ENCODE measurements around the gene GLO1.

The GLO1 gene

GRCh38 chr6:38724343-38724742 is 21.4 kb upstream of the GLO1 start:
- Histone ChIP-seq H3K79me2 (ENCODE audit: low read length) (no peaks in the 10 kb centered on the region), H3K36me3 (replicated peaks; ENCODE audit: insufficient read depth, low read length) (no peaks in the 10 kb centered on the region), H4K20me1 (ENCODE audit: insufficient read depth, low read length) (no peaks in the 10 kb centered on the region), H3F3A (ENCODE audit: insufficient read depth, low read length) (0 out of 2 replicates have a peak, but pooled peaks cover 5% of the 10 kb centered on the region), H3K4me1 (ENCODE audit: low read length) (peaks cover 14% of the 10 kb centered on the region), H3K4me2 (ENCODE audit: low read depth, low read length) (no peak overlapping the region), H3K9ac (ENCODE audit: low read length) (no peak overlapping the region), H3K9me3 (replicated peaks; ENCODE audit: insufficient read depth, low read length) (no peaks in the 10 kb centered on the region), H3K4me3 (ENCODE audit: low read length) (no peak overlapping the region), H3K9me2 (replicated peaks; ENCODE audit: insufficient read depth, low read length) (no peaks in the 10 kb centered on the region), H2AFZ (ENCODE audit: low read length) (no peak overlapping the region), H3K27me3 (replicated peaks; ENCODE audit: insufficient read depth, low read length) (no peaks in the 10 kb centered on the region), H3K27ac (ENCODE audit: low read length) (no peak overlapping the region)
- DNase-seq = no peak
- TF ChIP-seq, protein P1, sequence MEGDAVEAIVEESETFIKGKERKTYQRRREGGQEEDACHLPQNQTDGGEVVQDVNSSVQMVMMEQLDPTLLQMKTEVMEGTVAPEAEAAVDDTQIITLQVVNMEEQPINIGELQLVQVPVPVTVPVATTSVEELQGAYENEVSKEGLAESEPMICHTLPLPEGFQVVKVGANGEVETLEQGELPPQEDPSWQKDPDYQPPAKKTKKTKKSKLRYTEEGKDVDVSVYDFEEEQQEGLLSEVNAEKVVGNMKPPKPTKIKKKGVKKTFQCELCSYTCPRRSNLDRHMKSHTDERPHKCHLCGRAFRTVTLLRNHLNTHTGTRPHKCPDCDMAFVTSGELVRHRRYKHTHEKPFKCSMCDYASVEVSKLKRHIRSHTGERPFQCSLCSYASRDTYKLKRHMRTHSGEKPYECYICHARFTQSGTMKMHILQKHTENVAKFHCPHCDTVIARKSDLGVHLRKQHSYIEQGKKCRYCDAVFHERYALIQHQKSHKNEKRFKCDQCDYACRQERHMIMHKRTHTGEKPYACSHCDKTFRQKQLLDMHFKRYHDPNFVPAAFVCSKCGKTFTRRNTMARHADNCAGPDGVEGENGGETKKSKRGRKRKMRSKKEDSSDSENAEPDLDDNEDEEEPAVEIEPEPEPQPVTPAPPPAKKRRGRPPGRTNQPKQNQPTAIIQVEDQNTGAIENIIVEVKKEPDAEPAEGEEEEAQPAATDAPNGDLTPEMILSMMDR (IDR thresholded peaks at IDR 0.05; ENCODE audit: low read length) = no peak
- TF ChIP-seq EZH2phosphoT487 (IDR thresholded peaks at IDR 0.05; ENCODE audit: low read length) = no peak
- no peak for TF ChIP-seq EZH2 (optimal IDR thresholded peaks at IDR 0.05; ENCODE audit: low read depth, low read length)

- Histone ChIP-seq H3K79me2 (ENCODE audit: low read length) (no peaks in the 10 kb centered on the region), H3K4me1 (ENCODE audit: low read length) (peaks cover 14% of the 10 kb centered on the region), H3K27me3 (replicated peaks; ENCODE audit: insufficient read depth, low read length) (no peaks in the 10 kb centered on the region), H2AFZ (ENCODE audit: low read length) (no peak overlapping the region), H3F3A (ENCODE audit: insufficient read depth, low read length) (0 out of 2 replicates have a peak, but pooled peaks cover 5% of the 10 kb centered on the region), H3K4me3 (ENCODE audit: low read length) (no peak overlapping the region), H3K9me2 (replicated peaks; ENCODE audit: insufficient read depth, low read length) (no peaks in the 10 kb centered on the region), H3K9me3 (replicated peaks; ENCODE audit: insufficient read depth, low read length) (no peaks in the 10 kb centered on the region), H3K4me2 (ENCODE audit: low read depth, low read length) (no peak overlapping the region), H4K20me1 (ENCODE audit: insufficient read depth, low read length) (no peaks in the 10 kb centered on the region), H3K27ac (ENCODE audit: low read length) (no peak overlapping the region), H3K9ac (ENCODE audit: low read length) (no peak overlapping the region), H3K36me3 (replicated peaks; ENCODE audit: insufficient read depth, low read length) (no peaks in the 10 kb centered on the region)
- DNase-seq = no peak
- TF ChIP-seq, protein P1 (IDR thresholded peaks at IDR 0.05; ENCODE audit: low read length) = no peak
- TF ChIP-seq EZH2phosphoT487 (IDR thresholded peaks at IDR 0.05; ENCODE audit: low read length) (no peak), EZH2 (optimal IDR thresholded peaks at IDR 0.05; ENCODE audit: low read depth, low read length) (no peak)
These were observed 20.8 kb upstream of the GLO1 start for GRCh38 chr6:38723783-38724182.

DNA sequence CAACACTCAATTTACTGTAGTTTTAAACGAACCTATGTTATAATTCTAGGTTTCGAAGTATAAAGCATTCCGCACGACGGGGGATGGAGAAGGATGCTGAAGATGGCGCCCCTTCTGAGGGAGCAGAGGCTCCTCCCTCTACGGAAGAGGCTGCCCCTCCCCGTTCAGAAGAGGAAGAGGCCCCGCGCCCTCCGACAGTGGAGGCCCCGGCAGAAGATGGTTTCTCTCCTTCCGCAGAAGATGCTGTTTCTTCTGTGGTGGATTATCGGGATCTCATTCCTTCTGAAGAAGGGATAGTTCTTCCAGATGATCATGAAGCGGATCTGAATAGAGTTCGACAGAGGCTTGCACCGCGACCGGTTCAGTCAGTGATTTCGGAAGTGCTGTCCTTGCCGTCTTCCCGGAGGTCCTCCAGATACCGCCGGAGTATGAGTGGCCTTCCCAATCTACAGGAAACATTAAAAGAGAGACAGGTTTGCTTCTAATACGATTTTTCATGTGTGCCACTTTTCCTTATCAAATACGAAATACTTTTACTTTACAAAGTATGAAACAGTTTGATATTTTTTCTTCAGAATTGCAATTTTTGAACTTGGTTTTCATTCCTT is 19.9 kb upstream of the GLO1 start:
- H3K27me3 ChIP-seq (replicated peaks; ENCODE audit: insufficient read depth, low read length) = no peaks in the 10 kb centered on the region
- no peak overlapping the region for H3K9ac ChIP-seq (ENCODE audit: low read length)
- 0 out of 2 replicates have a peak, but pooled peaks cover 5% of the 10 kb centered on the region for H3F3A ChIP-seq (ENCODE audit: insufficient read depth, low read length)
- no peak overlapping the region for H3K4me3 ChIP-seq (ENCODE audit: low read length)
- no peak for DNase-seq
- no peaks in the 10 kb centered on the region for H3K36me3 ChIP-seq (replicated peaks; ENCODE audit: insufficient read depth, low read length)
- no peak overlapping the region for H3K4me2 ChIP-seq (ENCODE audit: low read depth, low read length)
- no peak overlapping the region for H3K27ac ChIP-seq (ENCODE audit: low read length)
- H3K9me3 ChIP-seq (replicated peaks; ENCODE audit: insufficient read depth, low read length) = no peaks in the 10 kb centered on the region
- H3K79me2 ChIP-seq (ENCODE audit: low read length) = no peaks in the 10 kb centered on the region
- peaks cover 14% of the 10 kb centered on the region for H3K4me1 ChIP-seq (ENCODE audit: low read length)
- H4K20me1 ChIP-seq (ENCODE audit: insufficient read depth, low read length) = no peaks in the 10 kb centered on the region
- no peak overlapping the region for H2AFZ ChIP-seq (ENCODE audit: low read length)
- TF ChIP-seq EZH2phosphoT487 (IDR thresholded peaks at IDR 0.05; ENCODE audit: low read length) = no peak
- TF ChIP-seq, protein P1 (IDR thresholded peaks at IDR 0.05; ENCODE audit: low read length) = no peak
- no peak for TF ChIP-seq EZH2 (optimal IDR thresholded peaks at IDR 0.05; ENCODE audit: low read depth, low read length)
- H3K9me2 ChIP-seq (replicated peaks; ENCODE audit: insufficient read depth, low read length) = no peaks in the 10 kb centered on the region
